Ovary (tissue), 9 donors: ENCODE data around the gene HBP1. TPM values are rescaled to one million over a fixed set of nuclear protein-coding genes. Genes with fewer than 3 reads are reported as not detected.

Experiments used
- DNase-seq, 5 donors: peaks; one replicate each; pipeline ENCODE4 v3.0.0-alpha.2; 2019 to 2020
- H3K27ac ChIP-seq, 2 donors: fragments of 200-600 bp; one replicate each; pipeline versions ENCODE4 v1.5.1 to v1.8.0; 2019 to 2022
- H3K27me3 ChIP-seq: fragments of 200-600 bp; one replicate; pipeline ENCODE4 v1.8.0; 2022
- H3K36me3 ChIP-seq: fragments of 200-600 bp; sonication (generic); one replicate; pipeline ENCODE4 v1.5.1; 2019
- H3K4me1 ChIP-seq: one replicate; pipeline ENCODE4 v1.8.1; 2013; ENCODE audit warnings: mild to moderate bottlenecking, moderate library complexity; ENCODE audit not compliant: insufficient read depth
- H3K4me3 ChIP-seq: fragments of 200-600 bp; sonication (generic); one replicate; pipeline ENCODE4 v1.5.1; 2017
- H3K9me3 ChIP-seq, 2 donors: fragments of 200-600 bp in 1 of 2; sonication (generic) in 1 of 2; one replicate each; pipeline versions ENCODE4 v1.5.1 to v1.8.1; 2013 to 2019; ENCODE audit warnings: mild to moderate bottlenecking in 1 of 2, moderate library complexity in 1 of 2
- CTCF ChIP-seq, 3 donors: fragments of 450-650 bp in 2 of 3; fragments of 200-600 bp in 1 of 3; IDR thresholded peaks; one replicate each; pipeline versions ENCODE4 v1.5.1 to v1.8.0; 2016 to 2022; ENCODE audit warnings: antibody characterized with exemption in 3 of 3, mild to moderate bottlenecking in 1 of 3
- EP300 ChIP-seq: sonication (generic); formaldehyde crosslinking; IDR thresholded peaks from one replicate; pipeline ENCODE4 v1.6.1; 2017; ENCODE audit warnings: antibody characterized with exemption
- POLR2A ChIP-seq: fragments of 450-650 bp; IDR thresholded peaks from one replicate; pipeline ENCODE4 v1.6.1; 2017; ENCODE audit warnings: antibody characterized with exemption, mild to moderate bottlenecking, moderate library complexity
- WGBS, 3 donors: extraction: QIAGEN DNeasy Blood & Tissue Kit in 1 of 3; methylation state at CpG; one replicate each; pipeline versions ENCODE4 v1.1.5 to v1.1.7; 2013 to 2017; 5-methylcytosine and 5-hydroxymethylcytosine counted together
- intact Hi-C, 4 donors: fragments of 100-400 bp; cut with DNase I; formaldehyde crosslinking; loops; one replicate each; pipeline versions ENCODE4 v1.11.0 to v1.15.1; 2022 to 2023
- polyA plus RNA-seq, 2 donors: library from polyadenylated mRNA; stranded (reverse); fragments of 200-250 nt in 1 of 2; fragments of 350-450 nt in 1 of 2; fragmentation: Illumina TruSeq in 1 of 2; extraction: RNeasy Lipid Tissue Mini Kit (QIAGEN cat#74804) in 1 of 2; gene quantifications; one replicate each; pipeline ENCODE4 v1.2.3, GENCODE V29; 2013 to 2014
- total RNA-seq, 7 donors: library from RNA; depleted of rRNA in 2 of 7; stranded (reverse); fragments of >200 nt in 2 of 7; fragmentation: NEBNext Ultra II Directional in 3 of 7; extraction: Animal tissue kit (Norgen Biotek cat#: 25700) in 3 of 7; gene quantifications; one replicate each; pipeline versions ENCODE4 v1.1.0 to v1.2.4, GENCODE V29; 2016 to 2023
- donor health status: DM: no; HTN: no; CAD: no; lungs with moderate emphysema.
- donor health status: DM: no; HTN: no; CAD: no.
- donor health status: Bipolar disorder and iron deficiency.
- donor health status: DM: yes; HTN: yes; CAD: no.
- donor health status: DM: no; HTN: no; CAD: no.
- donor health status: DM: yes; HTN: yes; CAD: no.

Gene HBP1
- total and polyA plus RNA-seq, 9 donors: 31.8 to 121 (median 73.8) TPM

- Histone ChIP-seq H3K27ac (no peak overlapping the region), H3K27me3 (no peaks in the 10 kb centered on the region), H3K4me3 (no peak overlapping the region), H3K36me3 (peaks cover 4% of the 10 kb centered on the region), H3K4me1 (peaks cover 2% of the 10 kb centered on the region), H3K9me3 (no peaks in the 10 kb centered on the region)
- 86 to 92% (median 90%) methylated on average over 2 of the region's 2 CpGs for WGBS, 3 donors
- no peak for DNase-seq
- intact Hi-C loops: no loop called here
- no peak for TF ChIP-seq EP300
- TF ChIP-seq CTCF (IDR thresholded peaks at IDR 0.05): no peak
- no peak for TF ChIP-seq POLR2A
Measured at GRCh38 chr7:107187774-107188173, 19.0 kb downstream of the HBP1 start.

- intact Hi-C loops: no loop called here
- H3K4me3 ChIP-seq: no peak overlapping the region
- no peaks in the 10 kb centered on the region for H3K9me3 ChIP-seq
- no peak overlapping the region for H3K27ac ChIP-seq
- H3K4me1 ChIP-seq: no peaks in the 10 kb centered on the region
- 95 to 98% (median 98%) methylated on average over 2 of the region's 2 CpGs for WGBS, 3 donors
- peaks cover 4% of the 10 kb centered on the region for H3K36me3 ChIP-seq
- TF ChIP-seq CTCF (IDR thresholded peaks at IDR 0.05) (no peak), EP300 (no peak), POLR2A (no peak)
- no peaks in the 10 kb centered on the region for H3K27me3 ChIP-seq
- no peak for DNase-seq
Measured at GRCh38 chr7:107190090-107190489, 21.3 kb downstream of the HBP1 start.

GRCh38 chr7:107194052-107194451 is 25.2 kb downstream of the HBP1 start:
- intact Hi-C loops: no loop called here
- Histone ChIP-seq H3K27me3 (no peaks in the 10 kb centered on the region), H3K4me3 (no peak overlapping the region), H3K36me3 (peaks cover 4% of the 10 kb centered on the region), H3K27ac (no peak overlapping the region), H3K4me1 (no peaks in the 10 kb centered on the region), H3K9me3 (no peaks in the 10 kb centered on the region)
- 65 to 80% (median 77%) methylated on average over 1 of the region's 1 CpG for WGBS, 3 donors
- no peak for DNase-seq
- TF ChIP-seq EP300 (no peak), CTCF (IDR thresholded peaks at IDR 0.05) (no peak), POLR2A (no peak)

GRCh38 chr7:107196834-107197610 is 28.2 kb downstream of the HBP1 start:
- Histone ChIP-seq H3K27me3 (no peaks in the 10 kb centered on the region), H3K9me3 (no peaks in the 10 kb centered on the region), H3K4me3 (no peak overlapping the region), H3K36me3 (peaks cover 2% of the 10 kb centered on the region), H3K27ac (no peak overlapping the region), H3K4me1 (no peaks in the 10 kb centered on the region)
- 92 to 94% (median 92%) methylated on average over 10 of the region's 10 CpGs for WGBS, 3 donors
- intact Hi-C loops: no loop called here
- no peak for DNase-seq
- TF ChIP-seq CTCF (IDR thresholded peaks at IDR 0.05) (no peak), POLR2A (no peak), EP300 (no peak)
